Activated B cell treated with CpG ODN at 0.5 μM for 24 hours (primary cell): ENCODE results near the gene ATP2B2. TPM values are rescaled to one million over a fixed set of nuclear protein-coding genes. Genes with fewer than 3 reads are reported as not detected.
A peak's percentile ranks its signal among the peaks of the same experiment; 100 is the strongest.

ENCODE experiments used
- ATAC-seq: fragments of 200-7000 bp; cut with Tn5 transposase; one replicate; pipeline ENCODE4 v1.10.0; 2021; ENCODE audit warnings: low read depth, mild to moderate bottlenecking, moderate library complexity
- CTCF ChIA-PET: fragments of 350-600 bp; sonication (Branson Sonifier 250); formaldehyde crosslinking; loops from one replicate; lab custom pipeline; 2021; ENCODE audit warnings: antibody characterized with exemption; lab: Charles Lee
- POLR2A ChIA-PET: fragments of 350-600 bp; sonication (Branson Sonifier 250); formaldehyde crosslinking; loops from one replicate; lab custom pipeline; 2021; ENCODE audit warnings: antibody characterized with exemption; lab: Charles Lee
- DNase-seq: peaks from one replicate; pipeline ENCODE4 v3.0.0; 2022
- H3K27ac Mint-ChIP-seq: one replicate; pipeline ENCODE4 v1.8.0; 2020; ENCODE audit warnings: mixed read lengths
- H3K27me3 Mint-ChIP-seq: one replicate; pipeline ENCODE4 v1.8.0; 2021; ENCODE audit warnings: mixed read lengths
- H3K36me3 Mint-ChIP-seq: one replicate; pipeline ENCODE4 v1.8.0; 2021; ENCODE audit warnings: low read depth, mixed read lengths
- H3K4me1 Mint-ChIP-seq: one replicate; pipeline ENCODE4 v1.8.0; 2021; ENCODE audit warnings: mixed read lengths
- H3K4me3 Mint-ChIP-seq: one replicate; pipeline ENCODE4 v1.8.0; 2020; ENCODE audit warnings: mild to moderate bottlenecking, mixed read lengths
- H3K9me3 Mint-ChIP-seq: one replicate; pipeline ENCODE4 v1.8.0; 2020; ENCODE audit warnings: mixed read lengths
- intact Hi-C: fragments of 100-400 bp; cut with micrococcal nuclease; formaldehyde crosslinking; loops from one replicate; pipeline ENCODE4 v1.15.1; 2024
- total RNA-seq: library from RNA; stranded (reverse); gene quantifications from 2 replicates; pipeline ENCODE4 v1.2.3, GENCODE V29; 2022
- TF ChIP-seq, protein P1 (sequence below): fragments of 200-600 bp; IDR thresholded peaks from one replicate; pipeline ENCODE4 v1.8.0; 2022; ENCODE audit warnings: antibody characterized with exemption, mild to moderate bottlenecking

Gene ATP2B2
- total RNA-seq, 1 donor from 2014 or later, result not detected

DNA sequence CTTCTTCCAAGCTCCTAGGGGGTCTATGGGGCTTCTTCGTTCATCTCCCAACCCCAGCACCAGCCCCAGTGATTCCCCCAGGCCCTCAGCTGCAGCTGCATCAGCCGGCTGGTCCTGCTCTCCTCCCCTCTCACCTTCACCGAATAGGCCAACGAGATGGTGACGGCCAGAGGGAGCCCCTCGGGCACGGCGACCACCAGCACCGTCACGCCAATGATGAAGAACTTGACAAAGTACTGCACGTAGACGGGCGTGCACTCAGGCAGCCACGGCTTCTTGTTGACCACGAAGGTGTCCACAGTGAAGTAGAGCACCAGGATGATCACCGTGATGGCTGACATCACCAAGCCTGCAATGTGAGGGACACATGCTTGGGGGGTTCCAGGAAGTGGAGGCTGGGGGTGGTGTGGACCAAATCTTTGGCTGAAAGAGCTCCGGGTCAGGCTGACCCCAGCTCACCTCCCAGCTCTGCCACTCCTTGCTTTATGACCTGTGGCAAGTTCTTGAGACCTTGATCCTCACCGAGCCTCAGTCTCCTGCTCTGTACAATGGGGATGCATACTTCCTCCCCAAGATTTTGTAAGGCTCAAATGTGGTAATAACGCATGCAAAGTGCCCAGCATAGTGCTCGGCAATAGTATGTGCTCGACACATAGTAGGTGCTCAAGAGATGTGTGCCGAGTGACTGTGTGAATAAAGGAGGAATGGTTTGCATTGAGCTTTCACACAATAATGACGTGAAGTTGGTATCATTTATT is 129.9 kb downstream of the ATP2B2 start:
- Mint-ChIP-seq H3K27me3 (peaks cover 4% of the 10 kb centered on the region), H3K36me3 (no peaks in the 10 kb centered on the region), H3K4me3 (no peak overlapping the region), H3K27ac (no peak overlapping the region), H3K4me1 (peaks cover 10% of the 10 kb centered on the region), H3K9me3 (peaks cover 3% of the 10 kb centered on the region)
- DNase-seq, result no peak
- ATAC-seq, result no peak
- CTCF ChIA-PET, result no interaction called here
- intact Hi-C loops, result no loop called here
- POLR2A ChIA-PET, result no interaction called here
- TF ChIP-seq, protein P1, sequence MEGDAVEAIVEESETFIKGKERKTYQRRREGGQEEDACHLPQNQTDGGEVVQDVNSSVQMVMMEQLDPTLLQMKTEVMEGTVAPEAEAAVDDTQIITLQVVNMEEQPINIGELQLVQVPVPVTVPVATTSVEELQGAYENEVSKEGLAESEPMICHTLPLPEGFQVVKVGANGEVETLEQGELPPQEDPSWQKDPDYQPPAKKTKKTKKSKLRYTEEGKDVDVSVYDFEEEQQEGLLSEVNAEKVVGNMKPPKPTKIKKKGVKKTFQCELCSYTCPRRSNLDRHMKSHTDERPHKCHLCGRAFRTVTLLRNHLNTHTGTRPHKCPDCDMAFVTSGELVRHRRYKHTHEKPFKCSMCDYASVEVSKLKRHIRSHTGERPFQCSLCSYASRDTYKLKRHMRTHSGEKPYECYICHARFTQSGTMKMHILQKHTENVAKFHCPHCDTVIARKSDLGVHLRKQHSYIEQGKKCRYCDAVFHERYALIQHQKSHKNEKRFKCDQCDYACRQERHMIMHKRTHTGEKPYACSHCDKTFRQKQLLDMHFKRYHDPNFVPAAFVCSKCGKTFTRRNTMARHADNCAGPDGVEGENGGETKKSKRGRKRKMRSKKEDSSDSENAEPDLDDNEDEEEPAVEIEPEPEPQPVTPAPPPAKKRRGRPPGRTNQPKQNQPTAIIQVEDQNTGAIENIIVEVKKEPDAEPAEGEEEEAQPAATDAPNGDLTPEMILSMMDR, result no peak

DNA sequence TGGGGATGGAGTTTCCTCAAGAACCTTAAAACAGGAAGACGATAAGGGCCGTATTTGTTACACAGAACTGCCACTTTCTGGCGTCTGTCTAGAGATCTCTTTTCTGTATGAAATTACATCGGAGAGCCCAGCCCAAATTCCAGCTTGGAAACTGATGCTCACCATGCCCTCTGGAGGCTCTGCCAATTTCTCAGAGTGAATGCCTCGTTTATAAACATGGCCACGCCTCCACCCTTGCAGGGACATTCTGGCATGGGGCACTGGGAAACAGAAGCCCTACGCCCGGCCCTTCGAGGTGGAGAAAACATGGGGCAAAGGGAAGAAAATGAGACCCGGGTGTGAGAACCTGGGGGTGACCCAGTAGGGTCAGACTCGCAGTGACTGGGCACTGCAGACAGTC is 131.1 kb downstream of the ATP2B2 start:
- ChIA-PET CTCF (no interaction called here), POLR2A (no interaction called here)
- TF ChIP-seq, protein P1, result no peak

DNA sequence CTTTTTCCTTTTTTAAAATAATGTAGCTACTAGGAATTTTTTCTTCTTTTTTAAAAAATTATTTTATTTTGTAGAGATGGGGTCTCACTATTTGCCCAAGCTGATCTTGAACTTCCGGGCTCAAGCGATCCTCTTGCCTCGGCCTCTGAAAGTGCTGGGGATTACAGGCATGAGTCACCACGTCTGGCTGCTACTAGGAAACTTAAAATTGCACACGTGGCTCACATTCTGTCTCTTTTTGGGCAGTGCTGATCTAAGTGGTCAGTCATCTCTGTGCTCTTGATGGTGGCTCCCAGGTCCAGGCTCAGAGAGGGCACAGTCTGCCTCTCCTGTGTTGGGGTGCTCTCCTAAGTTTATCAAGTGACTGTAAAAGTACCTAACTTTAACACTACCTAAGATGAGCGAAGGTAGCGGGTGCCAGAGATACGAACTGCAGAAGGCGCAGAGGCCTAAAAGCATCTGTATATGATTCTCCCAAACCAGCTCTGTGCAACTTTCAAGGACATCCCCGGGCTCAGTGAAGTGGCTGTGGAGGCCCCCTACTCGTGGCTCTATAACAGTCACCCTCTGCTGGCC is 131.6 kb downstream of the ATP2B2 start:
- Mint-ChIP-seq H3K4me3 (no peak overlapping the region), H3K4me1 (peaks cover 12% of the 10 kb centered on the region), H3K36me3 (no peaks in the 10 kb centered on the region), H3K27ac (no peak overlapping the region), H3K27me3 (peaks cover 4% of the 10 kb centered on the region), H3K9me3 (peaks cover 3% of the 10 kb centered on the region)
- intact Hi-C loops, result no loop called here
- DNase-seq (no peak), ATAC-seq (no peak)
- POLR2A ChIA-PET, result no interaction called here
- TF ChIP-seq, protein P1, result no peak
- CTCF ChIA-PET, result no interaction called here

More for the DNA sequence above, 131.1 kb downstream of the ATP2B2 start:
- ATAC-seq (no peak), DNase-seq (no peak)
- H3K4me1 Mint-ChIP-seq, result peaks cover 12% of the 10 kb centered on the region
- peaks cover 3% of the 10 kb centered on the region for H3K9me3 Mint-ChIP-seq
- no peaks in the 10 kb centered on the region for H3K36me3 Mint-ChIP-seq
- intact Hi-C loops, result no loop called here
- peaks cover 4% of the 10 kb centered on the region for H3K27me3 Mint-ChIP-seq
- no peak overlapping the region for H3K27ac Mint-ChIP-seq
- no peak overlapping the region for H3K4me3 Mint-ChIP-seq

DNA sequence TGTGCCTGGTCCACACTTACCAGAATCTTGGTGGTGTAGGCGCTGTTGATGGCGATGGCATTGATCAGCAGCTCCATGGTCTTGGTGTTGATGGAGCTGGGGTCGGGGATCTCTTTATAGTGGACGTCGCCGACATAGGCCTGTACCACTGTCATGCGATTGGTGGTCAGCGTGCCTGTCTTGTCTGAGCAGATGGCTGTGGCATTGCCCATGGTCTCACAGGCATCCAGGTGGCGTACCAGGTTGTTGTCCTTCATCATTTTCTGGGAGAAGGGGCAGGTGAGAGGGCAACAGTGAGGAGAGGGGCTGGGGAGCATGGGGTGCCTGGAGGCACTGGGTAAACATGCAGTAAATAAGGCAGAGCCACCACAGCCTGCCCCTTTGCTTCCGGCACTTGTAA is 133.6 kb downstream of the ATP2B2 start:
- intact Hi-C loops, result no loop called here
- H3K27me3 Mint-ChIP-seq, result peaks cover 4% of the 10 kb centered on the region
- CTCF ChIA-PET, result no interaction called here

DNA sequence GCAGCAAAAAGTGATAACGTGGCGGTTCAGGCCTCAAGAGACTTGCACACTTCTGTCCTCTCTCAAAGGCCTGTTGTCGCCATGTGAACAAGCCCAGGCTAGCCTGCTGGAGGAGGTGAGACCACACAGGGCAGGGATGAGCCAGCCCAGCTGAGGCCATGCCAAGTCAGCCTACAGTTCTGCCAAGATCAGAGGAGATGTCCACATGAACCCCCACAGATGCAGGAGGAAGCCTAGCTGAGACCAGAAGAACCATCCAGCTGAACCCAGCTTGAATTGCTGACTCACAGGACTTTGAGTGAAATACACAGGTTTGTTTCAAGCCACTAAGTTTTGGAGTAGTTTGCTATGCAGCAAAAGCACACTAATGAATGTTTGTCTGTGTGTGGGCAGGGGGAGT is 134.2 kb downstream of the ATP2B2 start:
- no peaks in the 10 kb centered on the region for H3K36me3 Mint-ChIP-seq
- no peak overlapping the region for H3K4me3 Mint-ChIP-seq
- peaks cover 3% of the 10 kb centered on the region for H3K27me3 Mint-ChIP-seq
- no peak for ATAC-seq
- no peak overlapping the region for H3K27ac Mint-ChIP-seq
- H3K9me3 Mint-ChIP-seq, result peaks cover 3% of the 10 kb centered on the region
- DNase-seq, result no peak
- CTCF ChIA-PET, result no interaction called here
- TF ChIP-seq, protein P1, result no peak
- POLR2A ChIA-PET, result no interaction called here
- intact Hi-C loops, result no loop called here
- H3K4me1 Mint-ChIP-seq, result peaks cover 8% of the 10 kb centered on the region

More for the DNA sequence above, 133.6 kb downstream of the ATP2B2 start:
- TF ChIP-seq, protein P1, result no peak
- POLR2A ChIA-PET, result no interaction called here
- Mint-ChIP-seq H3K4me3 (no peak overlapping the region), H3K27ac (peak overlapping the region; percentile 22), H3K4me1 (peaks cover 12% of the 10 kb centered on the region), H3K36me3 (no peaks in the 10 kb centered on the region), H3K9me3 (peaks cover 3% of the 10 kb centered on the region)
- ATAC-seq, result no peak
- DNase-seq, result no peak
